C1 segment of cervical spinal cord (tissue), 14 donors: ENCODE measurements around the gene HDAC9.
A peak's percentile ranks its signal among the peaks of the same experiment; 100 is the strongest.

Experiments
- DNase-seq, 14 donors: peaks; one replicate each; lab custom pipeline; 2025; lab: John Stamatoyannopoulos, UW

The HDAC9 gene

DNA sequence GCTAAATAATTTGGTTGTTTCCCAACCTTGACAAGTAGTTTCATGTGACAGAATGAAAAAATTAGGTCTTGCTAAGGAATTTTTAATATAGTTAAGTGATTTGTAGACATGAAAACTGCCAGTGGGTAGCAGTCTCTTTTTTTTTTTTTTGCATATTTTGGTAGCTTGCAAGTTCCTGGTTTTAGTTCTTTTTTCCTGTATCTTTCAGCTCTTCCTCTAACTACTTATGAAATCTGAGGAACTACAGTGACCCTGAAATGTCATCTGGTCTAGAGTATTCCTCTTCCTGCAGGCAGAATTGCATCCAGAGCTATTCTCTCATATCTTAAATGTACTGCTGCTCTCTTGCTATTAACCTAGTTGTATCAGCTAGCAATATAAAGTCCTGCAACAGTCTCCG lies 160.4 kb downstream of the HDAC9 start:
- DNase-seq, result no peak

DNA sequence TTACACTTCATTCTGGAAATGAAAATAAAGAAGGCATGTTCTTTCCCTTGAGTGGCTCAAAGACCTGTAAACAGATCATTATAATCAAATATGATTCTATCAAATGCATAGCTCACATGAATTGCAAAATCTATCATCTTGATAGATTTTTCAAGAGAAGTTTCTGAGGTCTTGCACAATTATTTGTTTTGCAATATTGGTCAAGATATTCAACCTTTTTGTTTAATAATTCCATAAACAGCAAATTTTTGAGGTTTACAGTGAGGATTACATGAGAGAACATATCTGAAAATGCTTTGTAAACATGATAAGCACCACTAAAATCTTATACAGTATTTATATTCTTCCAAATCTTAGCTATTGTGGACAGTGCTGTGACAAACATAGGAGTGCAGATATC lies 160.8 kb downstream of the HDAC9 start:
- no peak for DNase-seq

DNA sequence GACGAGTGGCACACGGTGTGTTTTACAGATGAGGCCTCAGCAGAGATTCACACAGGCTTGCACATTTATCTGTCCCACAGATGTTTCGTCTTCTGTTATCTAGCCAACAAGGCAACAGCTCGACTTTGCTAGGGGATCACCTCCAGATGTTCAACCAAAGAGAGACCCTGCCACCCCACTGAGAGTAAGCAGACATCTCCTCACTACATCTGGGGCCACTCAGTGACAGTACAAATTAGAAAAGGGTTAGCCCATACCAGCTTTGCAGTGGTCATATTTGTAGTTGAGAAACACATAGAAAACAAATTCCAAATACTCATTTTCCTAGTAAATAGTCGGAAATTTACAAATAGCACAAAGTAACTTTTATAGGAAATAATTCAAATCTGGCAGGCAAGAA lies 164.2 kb downstream of the HDAC9 start:
- no peak for DNase-seq

DNA sequence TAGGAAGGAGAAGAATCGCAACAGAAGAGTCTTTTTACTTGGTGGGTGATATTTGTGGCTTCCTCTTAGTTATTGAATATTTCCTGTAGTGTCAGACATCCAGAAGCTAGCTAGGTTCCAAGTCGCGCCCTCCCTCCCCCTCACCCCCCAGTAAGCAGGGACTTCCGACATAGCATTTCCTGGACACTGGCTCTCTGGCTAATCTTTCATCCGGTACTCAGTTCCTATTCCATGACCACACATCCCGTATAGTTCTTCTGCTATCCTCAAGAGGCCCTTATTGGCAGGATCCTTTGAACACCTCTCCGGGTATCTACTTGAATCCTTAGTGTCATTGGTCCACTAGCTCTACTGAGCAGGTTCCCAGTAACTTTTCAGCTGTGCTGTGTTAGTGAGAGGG lies 167.8 kb downstream of the HDAC9 start:
- no peak for DNase-seq

DNA sequence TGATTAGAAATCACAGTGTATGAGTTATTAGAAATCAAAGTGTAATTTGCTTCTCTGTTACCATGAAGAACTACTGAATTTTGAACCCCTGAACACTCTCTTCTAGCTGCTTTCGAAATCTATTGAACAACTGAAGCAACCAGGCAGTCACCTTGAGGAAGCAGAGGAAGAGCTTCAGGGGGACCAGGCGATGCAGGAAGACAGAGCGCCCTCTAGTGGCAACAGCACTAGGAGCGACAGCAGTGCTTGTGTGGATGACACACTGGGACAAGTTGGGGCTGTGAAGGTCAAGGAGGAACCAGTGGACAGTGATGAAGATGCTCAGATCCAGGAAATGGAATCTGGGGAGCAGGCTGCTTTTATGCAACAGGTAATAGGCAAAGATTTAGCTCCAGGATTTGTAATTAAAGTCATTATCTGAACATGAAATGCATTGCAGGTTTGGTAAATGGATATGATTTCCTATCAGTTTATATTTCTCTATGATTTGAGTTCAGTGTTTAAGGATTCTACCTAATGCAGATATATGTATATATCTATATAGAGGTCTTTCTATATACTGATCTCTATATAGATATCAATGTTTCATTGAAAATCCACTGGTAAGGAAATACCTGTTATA lies 170.7 kb downstream of the HDAC9 start:
- peak in 12 of 14 donors; percentile 12 to 67 (median 46) for DNase-seq

DNA sequence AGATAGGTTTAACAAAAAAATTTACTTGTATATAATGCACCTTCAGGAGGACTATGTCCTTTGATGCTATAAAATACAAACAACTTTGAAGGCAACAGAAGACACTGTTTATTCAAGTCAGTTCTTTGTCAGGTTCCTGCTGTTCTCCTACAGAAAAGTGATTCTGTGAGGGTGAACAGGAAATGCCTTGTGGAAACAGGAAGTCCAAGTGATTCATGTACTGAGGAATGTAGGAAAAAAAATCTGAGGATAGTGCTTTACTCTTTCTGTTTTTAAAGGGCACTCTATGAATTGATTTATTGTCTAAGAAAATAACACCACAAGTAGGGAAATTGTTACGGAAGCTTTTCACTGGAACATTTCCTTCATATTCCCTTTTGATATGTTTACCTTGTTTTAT lies 171.9 kb downstream of the HDAC9 start:
- DNase-seq, result no peak

DNA sequence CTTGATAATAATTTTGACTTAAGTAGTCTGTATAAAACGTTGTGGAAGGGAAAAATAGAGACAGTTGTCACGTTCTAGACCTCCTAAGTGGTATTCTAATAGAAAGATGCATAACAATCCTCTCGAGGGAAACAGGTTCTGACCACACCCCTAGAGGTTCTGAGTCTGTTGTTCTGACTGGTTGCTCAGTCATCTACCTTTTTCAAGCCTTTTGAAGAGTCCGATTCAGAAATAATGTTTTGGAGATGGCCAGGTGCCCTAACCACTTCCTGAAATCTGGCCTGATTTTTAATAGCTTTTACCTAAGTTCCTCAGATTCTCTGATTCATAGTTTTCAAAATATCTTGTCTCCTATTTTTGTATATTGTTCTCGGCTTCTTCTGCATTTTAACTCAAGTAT lies 175.6 kb downstream of the HDAC9 start:
- DNase-seq, result no peak

DNA sequence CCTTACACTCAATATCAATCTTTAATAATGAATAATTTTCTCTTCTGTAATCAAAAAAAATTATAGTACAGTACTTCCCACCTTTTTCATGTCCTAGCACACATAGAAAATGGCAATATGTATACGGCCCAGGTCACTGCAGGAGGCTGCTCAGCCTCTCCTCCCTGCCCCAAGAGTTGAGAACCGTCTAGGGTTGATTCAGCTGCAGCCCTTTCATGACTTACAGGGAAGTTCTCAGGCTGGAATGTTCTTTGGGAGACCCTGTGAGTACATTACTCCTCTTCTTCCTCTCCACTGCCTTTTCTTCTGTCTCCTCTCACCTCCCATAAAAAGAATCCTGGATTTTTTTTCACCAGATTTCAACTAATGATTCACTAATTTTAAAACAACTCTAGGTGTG lies 180.0 kb downstream of the HDAC9 start:
- no peak for DNase-seq

DNA sequence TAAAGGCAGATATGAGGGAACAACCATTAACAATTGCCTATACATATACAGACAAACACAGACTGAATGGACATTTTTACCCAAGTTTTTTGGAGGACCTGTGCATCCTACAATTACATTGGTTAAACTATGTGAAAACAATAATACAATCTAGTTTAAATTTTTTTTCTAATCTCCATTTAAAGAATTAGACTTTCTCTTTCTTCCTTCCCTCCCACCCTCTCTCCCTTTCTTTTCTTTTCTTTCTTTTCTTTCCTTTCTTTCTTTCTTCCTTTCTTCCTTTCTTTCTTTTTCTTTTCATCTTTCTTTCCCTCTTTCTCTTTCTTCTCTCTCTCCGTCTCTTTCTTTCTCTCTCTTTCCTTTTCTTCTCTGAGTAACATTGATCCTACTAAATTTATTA lies 183.7 kb downstream of the HDAC9 start:
- DNase-seq, result no peak

DNA sequence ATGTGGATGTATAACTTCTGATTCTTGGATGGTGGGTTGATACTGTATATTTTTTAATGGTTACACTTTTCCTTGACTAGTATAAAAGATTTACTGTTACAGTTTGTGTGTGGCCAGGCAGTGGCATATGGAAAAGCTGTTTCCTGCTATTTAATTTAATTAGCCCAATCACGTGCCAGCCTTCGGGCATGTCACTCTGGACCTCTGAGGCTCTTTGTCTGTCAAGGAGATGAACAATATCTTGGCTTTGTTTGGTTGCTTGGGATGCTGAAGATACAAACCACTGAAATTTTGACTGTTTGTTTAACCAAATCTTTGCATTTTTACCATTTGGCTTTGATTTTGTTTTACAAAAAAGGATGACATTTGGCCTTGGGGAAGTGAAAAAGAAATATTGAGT lies 185.0 kb downstream of the HDAC9 start:
- no peak for DNase-seq

DNA sequence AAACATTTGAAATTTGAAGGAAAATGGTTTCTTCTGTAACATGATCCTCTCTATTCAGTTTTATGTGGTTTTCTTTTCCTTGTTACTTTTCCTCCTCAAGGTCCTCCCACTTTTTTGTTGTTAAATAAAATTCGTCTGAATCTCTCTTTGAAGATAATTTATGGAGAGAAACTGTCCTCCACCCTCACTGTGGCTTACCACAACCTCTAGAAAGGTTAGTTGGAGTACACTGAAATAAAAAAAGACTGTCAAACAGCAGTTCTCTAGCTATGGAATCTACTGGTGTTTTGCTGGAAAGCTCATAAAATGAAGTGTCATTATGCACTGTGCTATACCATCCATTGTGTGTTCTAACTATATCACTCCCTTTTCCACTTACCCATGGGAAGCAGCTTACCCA lies 189.4 kb downstream of the HDAC9 start:
- no peak for DNase-seq

DNA sequence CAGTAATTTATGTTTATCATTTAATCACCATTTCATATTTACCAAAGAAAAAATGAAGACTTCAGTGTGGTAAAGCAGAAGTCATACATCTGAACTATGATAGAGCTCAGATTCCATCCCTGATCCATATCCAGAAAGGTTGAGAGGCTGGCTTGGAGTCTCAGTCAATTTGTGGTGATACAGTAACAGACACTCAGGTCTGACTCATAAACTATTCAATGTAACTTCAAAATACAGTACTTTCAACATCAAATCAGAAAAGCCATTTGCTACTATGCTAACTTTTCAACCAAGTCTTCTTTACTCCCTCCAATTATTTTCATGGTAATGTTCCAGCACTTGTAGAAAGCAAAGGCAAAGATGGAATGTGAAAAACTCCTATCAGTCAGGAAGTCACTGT lies 190.4 kb downstream of the HDAC9 start:
- no peak for DNase-seq

DNA sequence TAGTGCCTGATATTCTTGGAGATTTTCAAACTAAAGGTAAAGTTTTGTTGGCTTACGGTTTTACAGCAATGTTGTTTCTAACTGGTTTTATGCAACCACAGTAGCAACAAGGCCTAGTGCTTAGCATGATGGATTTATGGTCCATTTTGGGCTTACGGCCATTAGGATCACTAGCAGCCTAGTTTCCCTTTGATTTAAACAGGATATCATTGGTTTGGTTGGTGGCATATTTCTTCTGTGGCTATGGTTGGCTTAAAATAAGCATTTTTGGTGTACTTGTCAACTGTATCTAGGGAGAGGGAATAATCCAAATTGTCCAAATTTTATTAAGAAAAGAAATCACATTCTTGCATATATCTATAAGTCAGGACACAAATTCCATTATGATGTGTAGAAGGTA lies 194.0 kb downstream of the HDAC9 start:
- DNase-seq, result no peak

DNA sequence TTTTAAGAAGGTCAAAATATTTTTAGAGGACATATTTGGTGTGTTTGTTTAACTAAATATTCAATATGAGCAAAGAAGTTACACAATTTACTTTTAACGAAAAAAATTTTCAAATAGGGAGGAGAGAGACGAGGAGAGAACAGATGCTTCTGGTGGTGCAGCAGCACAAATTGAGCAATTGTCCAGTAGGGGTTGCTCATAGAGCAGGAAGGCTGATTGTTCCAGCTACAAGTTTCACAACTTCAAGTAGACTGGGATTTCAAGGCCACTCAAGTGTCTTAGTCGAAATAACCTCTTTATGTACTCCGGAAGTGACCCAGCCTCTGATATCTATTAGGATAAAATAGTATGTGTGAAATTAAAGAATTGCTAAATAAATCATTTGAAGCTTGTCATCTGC lies 197.9 kb downstream of the HDAC9 start:
- no peak for DNase-seq

DNA sequence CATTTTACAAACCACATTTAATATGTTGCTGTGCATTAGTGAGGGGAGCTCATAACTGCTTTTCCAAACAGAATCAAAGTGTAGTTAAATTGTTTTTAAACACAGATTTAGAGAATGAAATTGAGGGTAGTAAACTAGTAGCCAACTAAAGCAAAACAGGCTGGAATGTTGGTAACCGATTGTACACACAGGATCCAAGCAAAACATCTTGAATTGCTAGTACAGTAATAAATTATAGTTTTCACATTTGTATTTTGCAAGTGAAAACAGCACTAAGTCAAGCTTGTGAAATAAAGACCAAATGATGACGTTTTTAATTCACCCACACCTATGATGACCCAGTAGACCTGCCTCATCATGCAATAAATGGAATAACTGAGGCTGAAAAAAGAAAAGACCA lies 198.3 kb downstream of the HDAC9 start:
- DNase-seq, result no peak

DNA sequence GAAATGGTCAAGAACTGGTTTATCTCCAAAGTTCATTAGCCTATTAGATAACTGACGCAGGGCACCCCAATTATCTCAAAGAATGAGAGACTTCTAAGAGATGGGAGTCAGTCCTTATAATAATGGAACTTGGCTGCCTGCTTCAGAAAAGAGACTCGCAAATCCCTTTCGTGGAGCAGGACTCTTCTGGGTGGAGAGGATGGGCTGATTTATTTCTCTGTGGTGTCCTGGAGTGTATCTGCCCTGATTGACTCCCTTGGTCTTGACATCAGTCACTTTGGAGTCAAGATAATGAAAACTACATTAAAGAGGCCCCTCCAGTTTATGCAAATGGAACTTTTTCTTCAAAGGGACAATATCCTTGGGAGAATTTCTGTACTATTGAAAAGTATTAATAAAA lies 198.9 kb downstream of the HDAC9 start:
- DNase-seq, result no peak

DNA sequence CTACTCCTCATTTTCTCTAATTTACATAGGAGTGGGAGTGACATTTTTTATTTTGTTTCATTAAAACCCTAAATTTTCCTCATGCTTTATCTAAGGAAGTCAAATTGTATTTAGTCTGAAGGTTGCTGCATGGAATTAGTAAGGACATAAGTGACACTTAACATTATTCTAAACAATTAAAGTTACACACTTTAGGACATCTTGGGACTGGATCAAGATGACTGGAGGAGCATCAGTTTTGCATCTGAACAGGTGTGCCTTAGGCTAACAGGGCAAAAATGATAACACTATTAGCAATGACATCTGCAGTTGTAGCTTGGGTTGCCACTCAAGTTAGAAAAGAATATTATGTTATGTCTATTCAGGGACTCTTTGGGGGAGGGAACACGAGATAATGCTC lies 199.4 kb downstream of the HDAC9 start:
- DNase-seq, result no peak

DNA sequence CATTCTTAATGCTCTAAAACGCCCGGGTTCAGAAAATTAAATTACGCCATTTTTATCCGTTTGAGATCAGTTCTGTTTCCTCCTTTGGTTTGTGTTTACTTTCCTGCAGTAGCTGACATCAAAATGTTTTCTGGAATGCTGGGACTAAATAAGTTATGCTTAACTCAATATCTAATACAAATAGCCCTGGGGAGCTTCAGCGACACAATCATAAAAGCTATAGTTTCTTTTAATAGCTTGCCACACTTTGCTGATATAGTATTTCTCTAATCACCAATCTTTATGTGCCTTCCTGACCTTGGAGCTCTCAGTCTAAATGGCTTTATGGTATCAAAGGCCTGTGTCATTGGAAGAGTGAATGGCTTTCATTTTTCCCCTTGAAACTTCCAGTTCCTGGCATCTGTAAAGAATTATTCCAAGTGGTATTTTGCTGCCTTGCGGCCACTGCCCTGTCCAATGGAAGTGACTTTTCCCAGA lies 202.7 kb downstream of the HDAC9 start:
- no peak for DNase-seq

DNA sequence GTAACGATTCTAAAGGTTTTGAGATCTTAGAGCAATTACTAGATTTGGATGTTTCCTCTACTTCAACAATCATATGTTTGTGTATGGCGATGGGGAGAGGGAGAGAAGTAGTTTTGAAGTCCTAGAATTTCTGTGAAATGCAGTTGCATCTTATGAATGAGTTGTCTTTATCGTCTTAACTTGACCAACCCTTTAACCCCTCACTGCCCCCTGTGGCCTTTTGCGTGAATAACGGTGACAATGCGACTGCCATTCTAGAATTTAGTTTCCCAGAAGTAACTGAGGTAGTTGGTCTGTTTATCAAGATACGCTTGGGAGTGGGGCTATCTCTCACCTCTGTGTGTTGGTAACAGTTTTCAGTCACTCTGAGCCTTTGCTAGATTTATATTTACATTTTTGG lies 204.6 kb downstream of the HDAC9 start:
- DNase-seq, result no peak

DNA sequence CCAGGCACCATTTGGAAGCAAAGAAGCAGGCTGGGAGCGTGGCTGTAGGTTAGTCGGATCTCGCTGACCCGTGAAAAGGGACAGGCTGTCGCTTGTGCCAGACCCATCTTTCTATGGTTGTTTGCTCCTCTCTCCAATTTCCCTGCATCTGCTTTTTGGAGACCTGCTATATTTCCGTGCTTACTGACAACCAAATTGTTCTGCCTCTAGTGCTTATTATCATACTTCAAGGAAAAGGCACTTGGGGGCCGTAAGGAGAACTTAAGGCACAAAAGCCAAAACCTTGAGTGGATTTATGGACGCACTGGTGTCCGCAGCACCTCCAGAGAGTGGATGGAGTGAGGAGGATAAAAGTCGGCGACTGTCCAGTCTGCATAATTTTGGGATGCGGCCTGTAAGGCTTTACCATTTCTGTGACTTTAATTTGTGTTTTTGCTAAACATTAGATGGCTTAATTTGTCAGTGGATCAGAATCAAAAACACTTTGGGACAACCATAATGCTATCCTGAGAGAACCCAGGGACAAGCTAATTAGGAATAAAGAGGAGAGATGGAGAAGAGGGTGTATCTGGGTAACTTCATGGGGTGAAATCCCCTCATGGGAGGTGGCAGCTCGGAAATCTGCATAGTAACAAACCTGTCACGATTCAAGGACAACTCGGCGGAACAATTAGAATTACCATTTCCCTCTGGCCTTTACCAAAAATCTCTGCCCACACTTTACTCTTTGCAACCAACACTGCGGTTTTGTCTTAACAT lies 206.7 kb downstream of the HDAC9 start:
- no peak for DNase-seq

DNA sequence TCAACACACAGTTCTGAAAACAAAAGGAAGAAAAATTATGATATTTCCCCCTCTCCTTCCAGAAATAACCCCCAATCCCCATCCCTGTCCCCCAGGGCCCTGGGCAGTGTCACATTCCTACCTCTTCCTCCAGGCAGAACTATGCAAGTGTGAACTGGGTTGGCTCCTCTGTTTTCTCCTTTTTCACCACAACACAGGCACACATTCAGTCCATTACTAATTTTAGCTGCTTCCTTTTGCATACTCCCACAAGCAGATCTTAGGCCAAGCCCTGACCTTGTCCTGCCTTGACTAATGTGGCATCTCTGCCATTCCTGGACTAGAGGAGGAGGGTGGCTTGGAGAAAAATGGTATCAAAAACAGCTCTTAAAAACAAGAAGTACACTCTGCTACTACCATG lies 208.1 kb downstream of the HDAC9 start:
- DNase-seq, result no peak

DNA sequence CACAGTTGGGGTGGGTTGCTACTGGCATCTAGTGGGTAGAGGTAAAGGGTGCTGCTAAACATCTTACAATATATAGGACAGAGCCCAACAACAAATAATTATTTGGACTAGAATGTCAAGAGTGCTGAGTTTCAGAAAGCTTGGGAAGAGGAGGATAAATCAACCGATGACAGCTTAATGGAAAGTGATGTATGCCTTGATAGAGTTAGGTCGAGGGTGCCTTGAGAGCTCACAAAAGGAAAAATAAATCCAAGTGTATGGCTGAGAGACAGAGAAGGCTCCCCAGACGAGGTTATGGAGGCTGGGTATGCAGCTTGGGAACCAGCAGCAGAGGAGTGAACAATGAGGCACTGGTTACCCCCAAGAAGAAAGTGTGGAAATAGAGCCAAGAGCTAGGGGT lies 211.1 kb downstream of the HDAC9 start:
- no peak for DNase-seq

DNA sequence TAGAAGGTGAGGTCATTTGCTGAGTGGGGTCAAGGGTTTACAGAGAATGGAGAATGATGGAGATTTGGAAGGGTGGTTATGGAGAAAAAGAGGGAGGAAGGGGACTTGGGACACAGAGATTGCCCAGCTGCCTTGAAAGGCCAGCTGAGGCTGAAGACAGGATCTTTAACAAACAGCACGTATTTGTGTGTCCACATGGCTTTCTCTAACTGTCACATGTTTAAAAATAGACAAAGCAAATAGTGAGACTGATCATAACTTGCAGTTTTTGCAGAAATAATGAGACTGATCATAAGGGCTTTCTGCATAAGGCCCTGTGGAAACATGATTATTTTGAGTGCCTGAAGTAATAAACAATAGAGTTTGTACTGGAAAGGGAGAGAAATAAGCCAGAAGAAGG lies 212.7 kb downstream of the HDAC9 start:
- no peak for DNase-seq

DNA sequence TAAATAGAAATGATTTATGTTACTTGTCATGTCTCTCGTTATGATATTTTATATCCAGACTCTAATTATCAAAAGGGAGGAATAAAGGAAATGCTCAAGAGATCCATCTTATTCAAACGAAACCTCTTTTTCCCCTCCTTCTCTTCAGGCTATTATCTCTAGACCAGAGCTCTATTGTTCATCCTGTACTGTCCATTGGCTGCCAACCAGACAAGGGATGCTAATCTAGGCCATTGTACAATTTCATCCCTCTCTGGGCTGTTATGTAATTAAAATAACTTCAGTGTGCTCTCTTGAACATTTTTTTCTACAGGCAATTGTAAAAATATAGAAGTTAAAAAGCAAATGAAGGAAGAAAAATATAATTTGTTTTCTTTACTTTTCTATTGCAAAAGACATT lies 220.4 kb downstream of the HDAC9 start:
- peak in 1 of 14 donors; percentile 73 for DNase-seq
